GM12878 (cell line): Measurements from ENCODE around the gene TMEM144. TPM values are rescaled to one million over a fixed set of nuclear protein-coding genes. Genes with fewer than 3 reads are reported as not detected.

Experiments used
- ATAC-seq: fragments of 200-7000 bp; cut with Tn5 transposase; 3 replicates; pipeline ENCODE4 v1.9.1; 2020; ENCODE audit warnings: mild to moderate bottlenecking, moderate library complexity
- BruUV-seq: library from RNA; stranded (reverse); fragments of 400-500 nt; replicated peaks from 2 replicates; lab custom pipeline; 2021; lab: Mats Ljungman, UMichigan
- CTCF ChIA-PET: fragments of 300-600 bp; sonication (Branson Sonifier 250); formaldehyde crosslinking; extraction: SDS; loops from one replicate; lab custom pipeline; 2021; ENCODE audit warnings: inconsistent platforms; lab: Yijun Ruan, JAX
- POLR2A ChIA-PET: fragments of 350-600 bp; formaldehyde crosslinking; extraction: SDS; loops from one replicate; lab custom pipeline; 2021; ENCODE audit warnings: inconsistent platforms; lab: Charles Lee
- RAD21 ChIA-PET: fragments of 300-600 bp; sonication (Branson Sonifier 250); formaldehyde crosslinking; loops from one replicate; lab custom pipeline; 2023; ENCODE audit warnings: antibody characterized with exemption; ENCODE audit not compliant: unreplicated experiment; lab: Charles Lee
- SMC1A ChIA-PET: fragments of 300-600 bp; sonication (Branson Sonifier 250); formaldehyde crosslinking; loops from one replicate; lab custom pipeline; 2023; ENCODE audit not compliant: unreplicated experiment, uncharacterized antibody; lab: Charles Lee
- DNase-seq: peaks from one replicate; pipeline ENCODE4 v3.0.0-alpha.2; 2011; ENCODE audit warnings: low read depth, low spot score
- FAIRE-seq: peaks from 3 replicates; lab custom pipeline; 2011; peaks lifted over from hg19 to GRCh38; lab: Jason Lieb, UNC
- H2AFZ ChIP-seq: 2 replicates; pipeline ENCODE4 v1.6.0; 2011; ENCODE audit warnings: low read depth, low read length, control low read depth; ENCODE audit not compliant: control insufficient read depth
- H3K27ac ChIP-seq: 2 replicates; pipeline ENCODE4 v1.5.1; 2011; ENCODE audit warnings: control low read depth; ENCODE audit not compliant: control insufficient read depth, insufficient read depth
- H3K27me3 ChIP-seq, 2 experiments: replicated peaks in 1 of 2; 2 replicates each; pipeline versions ENCODE4 v1.6.0 to v1.6.1; 2011; ENCODE audit warnings: low read length in 1 of 2; ENCODE audit not compliant: control insufficient read depth in 2 of 2, insufficient read depth in 2 of 2
- H3K36me3 ChIP-seq, 2 experiments: 2 replicates each; pipeline ENCODE4 v1.5.1; 2011; ENCODE audit warnings: low read length in 1 of 2; ENCODE audit not compliant: control insufficient read depth in 2 of 2, insufficient read depth in 2 of 2
- H3K4me1 ChIP-seq: 2 replicates; pipeline ENCODE4 v1.6.1; 2011; ENCODE audit warnings: mild to moderate bottlenecking, low read length, moderate library complexity, mixed read lengths; ENCODE audit not compliant: control insufficient read depth, insufficient read depth
- H3K4me2 ChIP-seq: 2 replicates; pipeline ENCODE4 v1.6.0; 2011; ENCODE audit warnings: control low read depth; ENCODE audit not compliant: control insufficient read depth, insufficient read depth
- H3K4me3 ChIP-seq: fragments of 200-600 bp; sonication (generic); 2 replicates; pipeline ENCODE4 v1.5.1; 2016
- H3K79me2 ChIP-seq: 2 replicates; pipeline ENCODE4 v1.6.0; 2011; ENCODE audit warnings: low read length; ENCODE audit not compliant: control insufficient read depth, insufficient read depth
- H3K9ac ChIP-seq: 2 replicates; pipeline ENCODE4 v1.8.0; 2011; ENCODE audit warnings: low read length, control low read depth, mixed read lengths; ENCODE audit not compliant: control insufficient read depth, insufficient read depth
- H3K9me3 ChIP-seq: replicated peaks from 3 replicates; pipeline ENCODE4 v1.5.1; 2011; ENCODE audit warnings: mild to moderate bottlenecking, low read length; ENCODE audit not compliant: control insufficient read depth, insufficient read depth
- H4K20me1 ChIP-seq: 2 replicates; pipeline ENCODE4 v1.6.0; 2011; ENCODE audit not compliant: control insufficient read depth, insufficient read depth
- CBX3 ChIP-seq: fragments of 200-600 bp; sonication (generic); IDR thresholded peaks from 2 replicates; pipeline ENCODE4 v1.6.1; 2016; ENCODE audit warnings: low read depth, borderline replicate concordance
- CHD1 ChIP-seq: IDR thresholded peaks from 2 replicates; pipeline ENCODE4 v1.6.1; 2012; ENCODE audit warnings: low read depth, low read length, improper control_type of control experiment
- FOXM1 ChIP-seq: IDR thresholded peaks from 2 replicates; pipeline ENCODE4 v1.6.1; 2012; ENCODE audit warnings: low read depth, mild to moderate bottlenecking, inconsistent platforms, low read length, moderate library complexity
- HCFC1 ChIP-seq: fragments of 150-350 bp; IDR thresholded peaks from 2 replicates; pipeline ENCODE4 v1.6.1; 2014; ENCODE audit warnings: low read length
- RAD21 ChIP-seq: IDR thresholded peaks from 2 replicates; pipeline ENCODE4 v1.6.1; 2011; ENCODE audit warnings: mild to moderate bottlenecking, low read depth, low read length, moderate library complexity; ENCODE audit not compliant: insufficient read depth
- RELA ChIP-seq: fragments of 450-650 bp; IDR thresholded peaks from 2 replicates; pipeline ENCODE4 v1.8.0; 2014; ENCODE audit warnings: borderline replicate concordance; ENCODE audit not compliant: partially characterized antibody
- SPI1 ChIP-seq: IDR thresholded peaks from 2 replicates; pipeline ENCODE4 v1.6.1; 2011; ENCODE audit warnings: low read depth, mild to moderate bottlenecking, low read length, moderate library complexity, borderline replicate concordance; ENCODE audit not compliant: insufficient read depth
- TCF12 ChIP-seq: IDR thresholded peaks from 2 replicates; pipeline ENCODE4 v1.6.1; 2011; ENCODE audit warnings: low read depth, mild to moderate bottlenecking, low read length
- YY1 ChIP-seq: IDR thresholded peaks from 2 replicates; pipeline ENCODE4 v1.6.1; 2011; ENCODE audit warnings: low read depth, mild to moderate bottlenecking, low read length
- ZBTB40 ChIP-seq: fragments of 450-650 bp; IDR thresholded peaks from 2 replicates; pipeline ENCODE4 v1.6.1; 2016; ENCODE audit warnings: mild to moderate bottlenecking, moderate library complexity, borderline replicate concordance
- ZNF24 ChIP-seq: fragments of 450-650 bp; IDR thresholded peaks from 2 replicates; pipeline ENCODE4 v1.6.1; 2017; ENCODE audit warnings: antibody characterized with exemption, mild to moderate bottlenecking
- ZNF622 ChIP-seq: fragments of 450-650 bp; IDR thresholded peaks from 2 replicates; pipeline ENCODE4 v1.6.1; 2017; ENCODE audit warnings: mild to moderate bottlenecking, inconsistent platforms
- WGBS: methylation state at CpG from one replicate; pipeline ENCODE4 v1.1.6; 2016; ENCODE audit warnings: low lambda C conversion rate; ENCODE audit not compliant: insufficient replicate concordance, insufficient coverage; ENCODE audit errors: missing lambda C conversion rate; 5-methylcytosine and 5-hydroxymethylcytosine counted together
- in situ Hi-C: fragments of 300-500 bp; cut with MboI; formaldehyde crosslinking; loops from 9 replicates; pipeline ENCODE4 v1.14.3; 2018; ENCODE audit warnings: mixed read lengths
- intact Hi-C: fragments of 100-400 bp; cut with micrococcal nuclease; formaldehyde crosslinking; loops from one replicate; pipeline ENCODE4 v1.14.2; 2022; ENCODE audit not compliant: unreplicated experiment
- polyA plus RNA-seq, 11 experiments: library from polyadenylated mRNA; depleted of rRNA in 4 of 11; unstranded in 6 of 11; stranded (reverse) in 5 of 11; fragments of >200 nt; fragmentation: Nextera tagmentation in 4 of 11; fragmentation: Illumina TruSeq in 1 of 11; extraction: Ambion mirVana in 4 of 11; extraction: Trizol in 1 of 11; gene quantifications; 1 replicate in 1 of 11; 2 replicates in 10 of 11; pipeline versions ENCODE4 v1.2.1 to v1.2.3, GENCODE V29; 2011 to 2016; ENCODE audit warnings: inconsistent platforms in 2 of 11, missing spikeins in 2 of 11, low read depth in 1 of 11
- total RNA-seq, 4 experiments: library from RNA; depleted of rRNA in 3 of 4; stranded (reverse); fragments of >200 nt in 3 of 4; fragmentation: Illumina TruSeq in 1 of 4; extraction: Trizol in 1 of 4; gene quantifications; 2 replicates each; pipeline versions ENCODE4 v1.2.1 to v1.2.3, GENCODE V29; 2013 to 2021

TMEM144 gene
- total and polyA plus RNA-seq, 10 of the 15 experiments (the other 5 are each of a cell fraction or from before 2014, with no cell fraction given), result 0.08 to 1.8 (median 1.4) TPM

DNA sequence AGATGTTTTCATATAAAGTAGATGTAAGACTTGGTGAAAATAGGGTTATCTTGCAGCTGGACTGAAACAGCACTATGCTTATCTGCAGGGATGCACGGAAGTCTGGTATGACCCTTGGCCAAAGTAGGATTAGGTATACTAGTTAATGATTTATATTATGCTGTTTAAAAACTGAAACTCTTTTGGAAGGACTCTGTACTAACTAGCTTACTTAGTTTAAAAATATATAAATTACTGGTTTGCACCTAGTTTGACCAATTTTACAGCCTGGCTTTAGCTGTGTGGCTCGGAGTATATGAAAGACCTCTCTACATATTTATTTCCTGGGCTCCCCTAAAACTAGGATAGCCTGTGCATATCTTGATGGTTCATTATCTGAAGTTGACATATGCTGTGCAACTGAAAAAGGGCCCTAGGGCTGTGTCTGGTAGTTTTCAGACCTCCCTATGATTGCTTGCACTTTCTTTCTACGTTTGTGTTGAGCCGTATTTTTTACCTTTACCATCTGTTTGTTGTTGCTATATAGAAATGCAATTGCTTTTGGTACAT lies 89.2 kb downstream of the TMEM144 start:
- no peak overlapping the region for H3K4me2 ChIP-seq
- 38% methylated on average over 4 of the region's 4 CpGs for WGBS

More for the DNA sequence above, 89.2 kb downstream of the TMEM144 start:
- no peak for FAIRE-seq
- H4K20me1 ChIP-seq, result no peaks in the 10 kb centered on the region
- ChIA-PET CTCF (no interaction called here), SMC1A (interaction anchor here (0.9 to 1.4 kb wide), 2 partner anchors 25 to 416 kb away, joined by 3 read pairs; no protein-coding TSS in a partner anchor), RAD21 (no interaction called here), POLR2A (no interaction called here)
- no peaks in the 10 kb centered on the region for H3K4me1 ChIP-seq
- no peaks in the 10 kb centered on the region for H3K79me2 ChIP-seq
- no peaks in the 10 kb centered on the region; a peak in 1 of 4 replicates for H3K27me3 ChIP-seq
- ATAC-seq, result no peak
- H3K36me3 ChIP-seq, result no peaks in the 10 kb centered on the region
- H3K9me3 ChIP-seq, result no peaks in the 10 kb centered on the region
- no peak overlapping the region for H3K27ac ChIP-seq
- BruUV-seq, result no TSS peak
- no peak overlapping the region for H3K9ac ChIP-seq
- H3K4me3 ChIP-seq, result no peak overlapping the region
- intact Hi-C loops (no loop called here), in situ Hi-C loops (no loop called here)
- H2AFZ ChIP-seq, result no peak overlapping the region
- no peak for DNase-seq
- TF ChIP-seq RAD21 (no peak), CHD1 (no peak), ZNF24 (no peak), RELA (no peak), CBX3 (no peak), YY1 (no peak), SPI1 (no peak), ZBTB40 (no peak), HCFC1 (no peak), TCF12 (no peak), ZNF622 (no peak), FOXM1 (no peak)
